ENCODE measurements around the gene HOPX.

DNA sequence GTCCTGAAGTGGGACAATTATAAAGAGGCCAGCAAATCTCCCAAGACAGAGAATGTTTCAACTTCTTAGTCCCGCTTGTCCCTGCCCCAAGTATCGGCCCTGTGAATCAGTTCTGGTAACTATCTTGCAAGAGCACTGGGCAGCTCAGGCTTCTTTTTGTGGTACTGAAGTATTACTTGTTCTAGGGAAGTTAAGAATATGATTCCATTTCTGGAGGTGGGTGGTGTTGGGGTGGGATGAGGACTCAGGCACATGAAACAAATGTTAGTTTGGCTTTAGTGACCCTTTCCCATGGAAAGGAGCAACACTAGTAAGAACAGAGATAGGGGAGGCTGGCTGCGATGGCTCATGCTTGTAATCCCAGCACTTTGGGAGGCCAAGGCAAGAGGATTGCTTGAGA lies 28.9 kb downstream of the HOPX start:
- no peak for TF ChIP-seq CTCF (IDR thresholded peaks at IDR 0.05 in 4 of 5, conservative IDR thresholded peaks at IDR 0.05 in 1 of 5)
- no peak for TF ChIP-seq POLR2A (IDR thresholded peaks at IDR 0.05)

Data from gastrocnemius medialis (tissue), 4 donors.